ENCODE results near the gene USP25.

- TF ChIP-seq CTCF (IDR thresholded peaks at IDR 0.05; ENCODE audit: low read depth, low read length) (no peak), EZH2phosphoT487 (IDR thresholded peaks at IDR 0.05; ENCODE audit: low read depth) (no peak)
These were observed 165.6 kb downstream of the USP25 start for GRCh38 chr21:15895142-15896106.

Measured in OCI-LY3 (cell line).